ENCODE results near the gene DCLK3.
A peak's percentile ranks its signal among the peaks of the same experiment; 100 is the strongest.

DCLK3 gene, protein sequence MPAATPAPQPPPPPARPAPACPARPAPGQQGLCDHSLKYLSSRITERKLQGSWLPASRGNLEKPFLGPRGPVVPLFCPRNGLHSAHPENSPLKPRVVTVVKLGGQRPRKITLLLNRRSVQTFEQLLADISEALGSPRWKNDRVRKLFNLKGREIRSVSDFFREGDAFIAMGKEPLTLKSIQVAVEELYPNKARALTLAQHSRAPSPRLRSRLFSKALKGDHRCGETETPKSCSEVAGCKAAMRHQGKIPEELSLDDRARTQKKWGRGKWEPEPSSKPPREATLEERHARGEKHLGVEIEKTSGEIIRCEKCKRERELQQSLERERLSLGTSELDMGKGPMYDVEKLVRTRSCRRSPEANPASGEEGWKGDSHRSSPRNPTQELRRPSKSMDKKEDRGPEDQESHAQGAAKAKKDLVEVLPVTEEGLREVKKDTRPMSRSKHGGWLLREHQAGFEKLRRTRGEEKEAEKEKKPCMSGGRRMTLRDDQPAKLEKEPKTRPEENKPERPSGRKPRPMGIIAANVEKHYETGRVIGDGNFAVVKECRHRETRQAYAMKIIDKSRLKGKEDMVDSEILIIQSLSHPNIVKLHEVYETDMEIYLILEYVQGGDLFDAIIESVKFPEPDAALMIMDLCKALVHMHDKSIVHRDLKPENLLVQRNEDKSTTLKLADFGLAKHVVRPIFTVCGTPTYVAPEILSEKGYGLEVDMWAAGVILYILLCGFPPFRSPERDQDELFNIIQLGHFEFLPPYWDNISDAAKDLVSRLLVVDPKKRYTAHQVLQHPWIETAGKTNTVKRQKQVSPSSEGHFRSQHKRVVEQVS

DNA sequence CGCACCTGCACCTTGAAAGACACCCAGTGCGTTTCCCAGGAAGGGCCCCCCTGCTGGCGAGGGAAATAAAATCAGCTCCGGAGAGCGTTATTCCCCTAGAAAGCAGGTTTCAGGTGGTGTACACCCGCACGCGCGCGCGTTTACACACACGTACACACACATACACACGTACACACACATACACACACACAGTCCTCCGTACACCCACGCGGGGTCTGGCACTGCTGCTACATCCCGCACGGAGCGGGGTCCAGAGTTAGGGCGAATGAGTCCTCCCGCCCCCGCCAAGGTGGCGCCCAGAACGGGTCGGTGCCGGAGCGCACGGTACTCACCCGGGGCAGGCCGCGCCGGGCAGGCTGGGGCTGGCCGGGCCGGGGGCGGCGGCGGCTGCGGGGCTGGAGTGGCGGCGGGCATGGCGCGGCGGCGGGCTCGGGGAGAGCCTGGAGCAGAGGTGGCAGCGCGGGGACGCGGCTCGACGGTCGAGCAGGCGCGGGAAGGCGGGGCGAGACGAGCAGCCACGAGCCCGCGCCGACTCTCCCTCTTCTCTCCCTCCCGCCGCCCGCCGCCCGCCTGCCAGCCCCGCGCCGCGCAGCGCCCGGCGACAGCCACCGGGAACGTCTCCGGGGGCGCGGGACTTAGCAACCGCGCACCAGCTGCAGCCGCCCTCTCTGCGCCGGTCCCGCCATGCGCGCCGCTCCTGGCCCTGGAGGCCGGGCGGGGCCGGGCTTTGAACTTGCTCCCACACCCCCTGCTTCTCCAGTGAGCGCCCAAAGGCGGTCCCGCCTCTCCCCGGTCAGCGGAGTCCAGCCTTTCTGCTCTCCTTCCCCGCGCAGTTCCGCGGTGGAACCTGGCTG, at the start of gene DCLK3:
TSS of gene DCLK3 (minus strand) at position 704 of the 854 bp plus-strand sequence. CDS start at position 414, 290 bp downstream.
- H3K4me3 ChIP-seq (ENCODE audit: low read depth, low read length) = peak within 1 kb of the TSS; percentile 22
- in situ Hi-C loops (cut with HindIII; ENCODE audit: low pct_ligation_motif_present, low sequenced_read_pairs) = no loop called here
- peak; percentile 27 for TF ChIP-seq CTCF (IDR thresholded peaks at IDR 0.05; ENCODE audit: low read depth, low read length, missing control alignments)
- no peak within 1 kb of the TSS for H3K27ac ChIP-seq
- H3K36me3 ChIP-seq (replicated peaks) = no peaks in the 10 kb centered on the region
- H3K27me3 ChIP-seq (replicated peaks) = peaks cover 37% of the 10 kb centered on the region
- DNase-seq = no peak

DNA sequence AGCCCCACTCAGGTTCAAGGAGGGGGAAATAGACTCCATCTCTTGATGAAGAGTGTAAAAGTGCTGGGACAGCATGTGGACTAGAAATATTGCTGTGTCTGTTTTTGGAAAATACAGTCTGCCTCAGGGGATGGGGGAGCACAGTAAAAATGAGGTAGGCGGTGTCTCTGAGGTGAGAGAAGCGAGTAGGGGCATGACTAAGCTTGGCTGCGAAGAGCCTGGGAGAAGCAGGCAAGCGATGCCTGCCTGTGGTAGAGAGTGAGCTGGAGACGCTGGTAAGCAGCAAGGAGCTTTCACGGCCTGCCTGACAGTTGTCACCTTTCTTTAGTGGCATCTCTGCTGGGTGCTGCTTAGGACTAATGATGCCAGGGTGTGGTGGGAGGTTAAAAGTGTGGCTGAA, 49.0 kb upstream of the DCLK3 start:
- Histone ChIP-seq H3K27ac (no peak overlapping the region), H3K27me3 (replicated peaks) (no peaks in the 10 kb centered on the region), H3K4me3 (ENCODE audit: low read depth, low read length) (no peak overlapping the region), H3K36me3 (replicated peaks) (no peaks in the 10 kb centered on the region)
- no peak for TF ChIP-seq CTCF (IDR thresholded peaks at IDR 0.05; ENCODE audit: low read depth, low read length, missing control alignments)
- in situ Hi-C loops (cut with HindIII; ENCODE audit: low pct_ligation_motif_present, low sequenced_read_pairs) = no loop called here
- no peak for DNase-seq

GRCh38 chr3:36812240-36812639, 47.9 kb upstream of the DCLK3 start:
- DNase-seq = no peak
- H3K36me3 ChIP-seq (replicated peaks) = no peaks in the 10 kb centered on the region
- no peaks in the 10 kb centered on the region for H3K27me3 ChIP-seq (replicated peaks)
- TF ChIP-seq CTCF (IDR thresholded peaks at IDR 0.05; ENCODE audit: low read depth, low read length, missing control alignments) = no peak
- H3K27ac ChIP-seq = no peak overlapping the region
- no peak overlapping the region for H3K4me3 ChIP-seq (ENCODE audit: low read depth, low read length)
- in situ Hi-C loops (cut with HindIII; ENCODE audit: low pct_ligation_motif_present, low sequenced_read_pairs) = no loop called here

DNA sequence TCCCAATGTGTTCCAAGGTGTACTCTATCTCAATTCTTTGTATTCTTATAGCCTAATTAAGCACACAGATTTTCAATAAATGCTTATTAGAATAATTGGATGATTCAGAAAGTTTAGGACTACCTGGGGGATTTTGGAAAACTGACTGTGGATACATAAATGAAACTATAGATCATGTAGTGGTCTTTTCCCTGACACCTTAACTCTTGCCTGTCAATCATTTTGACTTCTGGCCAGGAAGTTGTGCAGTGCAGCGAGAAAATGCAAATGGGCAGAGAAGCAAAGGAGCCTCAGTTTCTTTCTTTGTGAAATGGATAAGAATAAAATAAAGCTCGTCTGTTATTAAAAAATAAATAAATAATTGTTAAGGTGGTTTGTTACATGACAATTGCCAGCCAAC, 47.4 kb upstream of the DCLK3 start:
- Histone ChIP-seq H3K27ac (no peak overlapping the region), H3K4me3 (ENCODE audit: low read depth, low read length) (no peak overlapping the region), H3K36me3 (replicated peaks) (no peaks in the 10 kb centered on the region), H3K27me3 (replicated peaks) (no peaks in the 10 kb centered on the region)
- DNase-seq = no peak
- in situ Hi-C loops (cut with HindIII; ENCODE audit: low pct_ligation_motif_present, low sequenced_read_pairs) = no loop called here
- no peak for TF ChIP-seq CTCF (IDR thresholded peaks at IDR 0.05; ENCODE audit: low read depth, low read length, missing control alignments)

DNA sequence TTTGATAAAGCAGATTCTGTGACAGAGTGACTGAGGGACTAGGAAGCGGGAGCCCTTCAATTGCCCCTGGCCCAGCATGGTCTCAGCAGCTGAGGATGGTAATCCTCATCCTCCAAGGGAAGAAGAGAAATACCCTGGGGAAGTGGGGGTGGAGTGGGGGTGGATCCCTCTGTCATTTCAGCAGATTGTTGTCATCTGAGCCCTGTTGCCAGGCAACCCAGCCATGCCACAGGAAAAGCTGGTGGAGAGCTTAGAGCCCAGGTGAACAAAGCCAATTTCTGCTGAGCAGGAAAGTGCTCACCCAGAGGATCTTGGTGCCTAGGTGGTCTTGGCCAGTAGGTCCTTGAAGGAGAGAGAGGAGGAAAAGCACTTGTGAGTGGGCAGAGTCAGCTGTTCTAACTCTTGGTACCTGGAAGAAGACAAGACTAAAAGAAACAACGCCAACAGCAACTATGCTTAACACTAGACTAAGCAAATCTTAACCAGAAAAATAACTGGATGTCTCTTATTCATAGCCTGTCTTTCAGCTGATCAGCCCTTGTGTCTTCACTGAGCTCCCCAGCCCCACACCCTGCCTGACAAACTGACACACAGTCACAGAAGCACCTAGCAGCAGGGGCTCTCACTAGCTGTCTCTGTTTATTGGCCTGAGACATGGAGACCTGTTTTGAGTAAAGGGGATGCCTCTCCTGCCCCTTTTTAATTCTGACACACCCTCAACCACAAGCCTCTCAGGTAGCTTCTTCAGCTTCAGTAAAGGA, 40.1 kb upstream of the DCLK3 start:
- in situ Hi-C loops (cut with HindIII; ENCODE audit: low pct_ligation_motif_present, low sequenced_read_pairs) = no loop called here
- H3K27me3 ChIP-seq (replicated peaks) = no peaks in the 10 kb centered on the region
- H3K27ac ChIP-seq = no peak overlapping the region
- no peak for DNase-seq
- no peak for TF ChIP-seq CTCF (IDR thresholded peaks at IDR 0.05; ENCODE audit: low read depth, low read length, missing control alignments)
- H3K4me3 ChIP-seq (ENCODE audit: low read depth, low read length) = no peak overlapping the region
- H3K36me3 ChIP-seq (replicated peaks) = no peaks in the 10 kb centered on the region
